Astrocyte (in vitro differentiated cells and primary cell): ENCODE data around the gene CLDN6.

Experiments
- EZH2 ChIP-seq: IDR thresholded peaks from 2 replicates; pipeline ENCODE4 v1.6.1; 2012; ENCODE audit warnings: mild to moderate bottlenecking, low read length, inconsistent platforms; ENCODE audit not compliant: insufficient read depth
- TF ChIP-seq, protein P1 (sequence below): IDR thresholded peaks from 2 replicates; pipeline ENCODE4 v1.5.1; 2011; ENCODE audit warnings: low read depth, mild to moderate bottlenecking, inconsistent platforms, low read length, moderate library complexity; ENCODE audit not compliant: insufficient read depth

- TF ChIP-seq, protein P1, sequence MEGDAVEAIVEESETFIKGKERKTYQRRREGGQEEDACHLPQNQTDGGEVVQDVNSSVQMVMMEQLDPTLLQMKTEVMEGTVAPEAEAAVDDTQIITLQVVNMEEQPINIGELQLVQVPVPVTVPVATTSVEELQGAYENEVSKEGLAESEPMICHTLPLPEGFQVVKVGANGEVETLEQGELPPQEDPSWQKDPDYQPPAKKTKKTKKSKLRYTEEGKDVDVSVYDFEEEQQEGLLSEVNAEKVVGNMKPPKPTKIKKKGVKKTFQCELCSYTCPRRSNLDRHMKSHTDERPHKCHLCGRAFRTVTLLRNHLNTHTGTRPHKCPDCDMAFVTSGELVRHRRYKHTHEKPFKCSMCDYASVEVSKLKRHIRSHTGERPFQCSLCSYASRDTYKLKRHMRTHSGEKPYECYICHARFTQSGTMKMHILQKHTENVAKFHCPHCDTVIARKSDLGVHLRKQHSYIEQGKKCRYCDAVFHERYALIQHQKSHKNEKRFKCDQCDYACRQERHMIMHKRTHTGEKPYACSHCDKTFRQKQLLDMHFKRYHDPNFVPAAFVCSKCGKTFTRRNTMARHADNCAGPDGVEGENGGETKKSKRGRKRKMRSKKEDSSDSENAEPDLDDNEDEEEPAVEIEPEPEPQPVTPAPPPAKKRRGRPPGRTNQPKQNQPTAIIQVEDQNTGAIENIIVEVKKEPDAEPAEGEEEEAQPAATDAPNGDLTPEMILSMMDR = no peak
- TF ChIP-seq EZH2 = no peak
These were observed 42.7 kb downstream of the CLDN6 start for GRCh38 chr16:2975161-2975795.
